Endothelial cell of umbilical vein (primary cell): ENCODE measurements around the gene FOXK1. TPM values are rescaled to one million over a fixed set of nuclear protein-coding genes. Genes with fewer than 3 reads are reported as not detected.

ENCODE experiments used
- BruUV-seq: library from RNA; stranded (reverse); fragments of 400-500 nt; replicated peaks from 2 replicates; lab custom pipeline; 2021; lab: Mats Ljungman, UMichigan
- CTCF ChIA-PET: fragments of 300-600, 350-600 bp; sonication (Branson Sonifier 250); formaldehyde crosslinking; loops from one replicate; lab custom pipeline; 2021; ENCODE audit warnings: antibody characterized with exemption, inconsistent platforms; lab: Charles Lee
- POLR2A ChIA-PET: fragments of 300-600, 350-600 bp; sonication (Branson Sonifier 250); formaldehyde crosslinking; loops from one replicate; lab custom pipeline; 2021; ENCODE audit warnings: antibody characterized with exemption, inconsistent platforms; lab: Charles Lee
- DNase-seq: peaks from one replicate; pipeline ENCODE4 v3.0.0-alpha.2; 2011; ENCODE audit warnings: low read depth, low spot score
- FAIRE-seq: peaks from 2 replicates; lab custom pipeline; 2011; peaks lifted over from hg19 to GRCh38; lab: Jason Lieb, UNC
- H2AFZ ChIP-seq: 2 replicates; pipeline ENCODE4 v1.6.0; 2012; ENCODE audit warnings: low read depth, low read length, control low read depth, inconsistent platforms
- H3K27ac ChIP-seq: 2 replicates; pipeline ENCODE4 v1.5.1; 2011; ENCODE audit warnings: low read depth, mild to moderate bottlenecking, control low read depth, low read length, moderate library complexity; ENCODE audit not compliant: insufficient read depth
- H3K27me3 ChIP-seq, 2 experiments: 2 replicates each; pipeline versions ENCODE4 v1.6.0 to v1.6.1; 2011; ENCODE audit warnings: low read length in 2 of 2, mixed read lengths in 1 of 2; ENCODE audit not compliant: control insufficient read depth in 2 of 2, insufficient read depth in 2 of 2
- H3K36me3 ChIP-seq, 2 experiments: 2 replicates in 1 of 2; 3 replicates in 1 of 2; pipeline ENCODE4 v1.5.1; 2011; ENCODE audit warnings: low read length in 2 of 2, mild to moderate bottlenecking in 1 of 2, moderate library complexity in 1 of 2; ENCODE audit not compliant: control insufficient read depth in 2 of 2, insufficient read depth in 2 of 2; ENCODE audit errors: extremely low read depth in 1 of 2
- H3K4me1 ChIP-seq: 3 replicates; pipeline ENCODE4 v1.5.1; 2011; ENCODE audit warnings: mild to moderate bottlenecking, low read length; ENCODE audit not compliant: control insufficient read depth, insufficient read depth; ENCODE audit errors: extremely low read depth
- H3K4me2 ChIP-seq: 2 replicates; pipeline ENCODE4 v1.6.1; 2011; ENCODE audit warnings: low read length, control low read depth, mixed read lengths; ENCODE audit not compliant: insufficient read depth
- H3K4me3 ChIP-seq, 3 experiments: fragments of 200-600 bp in 1 of 3; sonication (generic), shearing (Covaris generic) in 1 of 3; replicated peaks in 1 of 3; 2 replicates each; pipeline ENCODE4 v1.5.1; 2011 to 2016; ENCODE audit warnings: control low read depth in 3 of 3, low read length in 3 of 3, mild to moderate bottlenecking in 2 of 3, inconsistent platforms in 1 of 3, low read depth in 1 of 3, moderate library complexity in 1 of 3; ENCODE audit not compliant: insufficient read depth in 1 of 3
- H3K79me2 ChIP-seq: 2 replicates; pipeline ENCODE4 v1.6.0; 2012; ENCODE audit warnings: low read length, inconsistent platforms; ENCODE audit not compliant: control insufficient read depth, insufficient read depth
- H3K9ac ChIP-seq: replicated peaks from 2 replicates; pipeline ENCODE3; 2011; ENCODE audit warnings: low read length, control low read depth; ENCODE audit not compliant: insufficient read depth; ENCODE audit errors: extremely low read depth
- H3K9me1 ChIP-seq: replicated peaks from 3 replicates; pipeline ENCODE4 v1.6.0; 2011; ENCODE audit warnings: mild to moderate bottlenecking, low read length; ENCODE audit not compliant: control insufficient read depth, insufficient read depth; ENCODE audit errors: extremely low read depth
- H3K9me3 ChIP-seq: replicated peaks from 2 replicates; pipeline ENCODE4 v1.5.1; 2012; ENCODE audit warnings: low read length, inconsistent platforms; ENCODE audit not compliant: control insufficient read depth, insufficient read depth
- H4K20me1 ChIP-seq: replicated peaks from 2 replicates; pipeline ENCODE3; 2011; ENCODE audit warnings: mild to moderate bottlenecking, low read length; ENCODE audit not compliant: control insufficient read depth, insufficient read depth; ENCODE audit errors: extremely low read depth
- EZH2 ChIP-seq: IDR thresholded peaks from 2 replicates; pipeline ENCODE4 v1.6.1; 2012; ENCODE audit warnings: borderline replicate concordance, low read depth, mild to moderate bottlenecking, moderate library complexity, low read length, inconsistent platforms; ENCODE audit not compliant: severe bottlenecking
- FOS ChIP-seq: IDR thresholded peaks from 2 replicates; pipeline ENCODE4 v1.6.1; 2011; ENCODE audit warnings: mild to moderate bottlenecking, low read length, moderate library complexity, borderline replicate concordance; ENCODE audit not compliant: insufficient read depth
- JUN ChIP-seq: IDR thresholded peaks from 2 replicates; pipeline ENCODE4 v1.6.1; 2011; ENCODE audit warnings: borderline replicate concordance, low read depth; ENCODE audit not compliant: insufficient read length, insufficient read depth
- POLR2A ChIP-seq: IDR thresholded peaks from 2 replicates; pipeline ENCODE4 v1.6.1; 2012; ENCODE audit warnings: low read depth, mild to moderate bottlenecking, control low read depth, low read length
- dilution Hi-C: fragments of 300-500 bp; cut with MboI; formaldehyde crosslinking; loops from one replicate; pipeline ENCODE4 v1.15.0; 2019; ENCODE audit warnings: low sequenced_read_pairs; ENCODE audit not compliant: extremely low pct_ligation_motif_present
- intact Hi-C: fragments of 100-400 bp; cut with micrococcal nuclease; formaldehyde crosslinking; loops from one replicate; pipeline ENCODE4 v1.10.0; 2022
- polyA plus RNA-seq, 4 experiments: library from polyadenylated mRNA; depleted of rRNA in 3 of 4; stranded (reverse) in 3 of 4; unstranded in 1 of 4; fragments of >200 nt; gene quantifications; 2 replicates each; pipeline versions ENCODE4 v1.2.1 to v1.2.3, GENCODE V29; 2011 to 2012; ENCODE audit warnings: missing spikeins in 1 of 4
- total RNA-seq: library from RNA; stranded (reverse); gene quantifications from 2 replicates; pipeline ENCODE4 v1.2.3, GENCODE V29; 2021
- TF ChIP-seq, protein P1 (sequence below): IDR thresholded peaks from 2 replicates; pipeline ENCODE4 v1.6.1; 2011; ENCODE audit not compliant: insufficient read depth, insufficient read length
- TF ChIP-seq, protein P2 (sequence below), 2 donors: IDR thresholded peaks; 1 replicate in 1 of 2; 2 replicates in 1 of 2; pipeline ENCODE4 v1.5.1; 2011; ENCODE audit warnings: low read length in 2 of 2, mild to moderate bottlenecking in 2 of 2, moderate library complexity in 2 of 2, control low read depth in 1 of 2, inconsistent platforms in 1 of 2, low read depth in 1 of 2; ENCODE audit not compliant: insufficient read depth in 1 of 2; ENCODE audit errors: extremely low read depth in 1 of 2

The FOXK1 gene
- total and polyA plus RNA-seq, 2 donors (not counting 3 experiments of a cell fraction or from before 2014, with no cell fraction given), result 8.0 to 52.1 TPM

- no peak overlapping the region for H3K27ac ChIP-seq
- no peaks in the 10 kb centered on the region for H4K20me1 ChIP-seq
- POLR2A ChIA-PET, result no interaction called here
- dilution Hi-C loops, result no loop called here
- H3K9me1 ChIP-seq, result no peaks in the 10 kb centered on the region
- no peak overlapping the region for H3K9ac ChIP-seq
- CTCF ChIA-PET, result interaction anchor here (1.2 kb wide), 1 partner anchor 13 kb away, joined by 3 read pairs; no protein-coding TSS in a partner anchor
- no peak overlapping the region for H3K4me2 ChIP-seq
- no peak for DNase-seq
- TF ChIP-seq, protein P1, sequence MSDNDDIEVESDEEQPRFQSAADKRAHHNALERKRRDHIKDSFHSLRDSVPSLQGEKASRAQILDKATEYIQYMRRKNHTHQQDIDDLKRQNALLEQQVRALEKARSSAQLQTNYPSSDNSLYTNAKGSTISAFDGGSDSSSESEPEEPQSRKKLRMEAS, result no peak
- TF ChIP-seq, protein P2, sequence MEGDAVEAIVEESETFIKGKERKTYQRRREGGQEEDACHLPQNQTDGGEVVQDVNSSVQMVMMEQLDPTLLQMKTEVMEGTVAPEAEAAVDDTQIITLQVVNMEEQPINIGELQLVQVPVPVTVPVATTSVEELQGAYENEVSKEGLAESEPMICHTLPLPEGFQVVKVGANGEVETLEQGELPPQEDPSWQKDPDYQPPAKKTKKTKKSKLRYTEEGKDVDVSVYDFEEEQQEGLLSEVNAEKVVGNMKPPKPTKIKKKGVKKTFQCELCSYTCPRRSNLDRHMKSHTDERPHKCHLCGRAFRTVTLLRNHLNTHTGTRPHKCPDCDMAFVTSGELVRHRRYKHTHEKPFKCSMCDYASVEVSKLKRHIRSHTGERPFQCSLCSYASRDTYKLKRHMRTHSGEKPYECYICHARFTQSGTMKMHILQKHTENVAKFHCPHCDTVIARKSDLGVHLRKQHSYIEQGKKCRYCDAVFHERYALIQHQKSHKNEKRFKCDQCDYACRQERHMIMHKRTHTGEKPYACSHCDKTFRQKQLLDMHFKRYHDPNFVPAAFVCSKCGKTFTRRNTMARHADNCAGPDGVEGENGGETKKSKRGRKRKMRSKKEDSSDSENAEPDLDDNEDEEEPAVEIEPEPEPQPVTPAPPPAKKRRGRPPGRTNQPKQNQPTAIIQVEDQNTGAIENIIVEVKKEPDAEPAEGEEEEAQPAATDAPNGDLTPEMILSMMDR (IDR thresholded peaks at IDR 0.05; ENCODE audit: extremely low read depth in 1 of 2, insufficient read depth in 1 of 2, low read depth in 1 of 2, low read length in 2 of 2), result no peak
- TF ChIP-seq EZH2 (no peak), JUN (no peak), FOS (no peak), POLR2A (no peak)
- H3K9me3 ChIP-seq, result no peaks in the 10 kb centered on the region
- H3K79me2 ChIP-seq, result peaks cover 5% of the 10 kb centered on the region
- H3K4me3 ChIP-seq, result no peak overlapping the region
- no peaks in the 10 kb centered on the region for H3K4me1 ChIP-seq
- H3K36me3 ChIP-seq, result peaks cover 23 to 59% of the 10 kb centered on the region in 2 experiments
- H3K27me3 ChIP-seq, result no peaks in the 10 kb centered on the region
- BruUV-seq, result no TSS peak
- FAIRE-seq, result no peak
- H2AFZ ChIP-seq, result no peak overlapping the region
- intact Hi-C loops, result no loop called here
These were observed 103.3 kb downstream of the FOXK1 start for GRCh38 chr7:4785371-4785770.
